ENCODE measurements around the gene GDAP2. TPM values are rescaled to one million over a fixed set of nuclear protein-coding genes. Genes with fewer than 3 reads are reported as not detected.

GDAP2 gene
- total RNA-seq, 4 donors from 2014 or later = 9.1 to 25.0 (median 16.2) TPM

DNA sequence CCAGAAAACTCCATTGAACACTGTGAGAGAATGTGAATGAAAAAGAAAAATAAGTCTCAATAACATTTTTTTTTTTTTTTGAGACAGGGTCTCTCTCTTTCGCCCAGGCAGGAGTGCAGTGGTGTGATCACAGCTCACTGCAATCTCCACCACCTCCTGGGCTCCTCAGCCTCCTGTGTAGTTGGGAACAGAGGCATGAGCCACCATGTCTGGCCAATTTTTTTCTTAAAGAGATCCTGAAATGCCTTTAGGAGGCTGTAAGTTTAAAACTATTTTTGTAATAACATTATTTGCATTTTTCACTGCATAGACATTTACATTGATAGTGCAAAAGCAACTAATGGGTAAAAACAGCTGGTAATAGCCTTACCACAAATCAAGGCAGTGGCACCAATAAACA is 35.3 kb downstream of the GDAP2 start:
- intact Hi-C loops (cut with DNase I) = loop anchor here (10.0 kb wide), 1 partner anchor 359 kb away; no protein-coding TSS in a partner anchor
- WGBS, 2 donors = 91 to 94% methylated on average over 1 of the region's 1 CpG
- Histone ChIP-seq H3K27ac (no peak overlapping the region), H3K9me3 (no peaks in the 10 kb centered on the region), H3K36me3 (peaks cover 0 to 57% (median 0%) of the 10 kb centered on the region in 3 donors), H3K4me3 (no peak overlapping the region), H3K27me3 (no peaks in the 10 kb centered on the region), H3K4me1 (no peaks in the 10 kb centered on the region)
- no peak for TF ChIP-seq POLR2A (IDR thresholded peaks at IDR 0.05)
- TF ChIP-seq, protein P1, sequence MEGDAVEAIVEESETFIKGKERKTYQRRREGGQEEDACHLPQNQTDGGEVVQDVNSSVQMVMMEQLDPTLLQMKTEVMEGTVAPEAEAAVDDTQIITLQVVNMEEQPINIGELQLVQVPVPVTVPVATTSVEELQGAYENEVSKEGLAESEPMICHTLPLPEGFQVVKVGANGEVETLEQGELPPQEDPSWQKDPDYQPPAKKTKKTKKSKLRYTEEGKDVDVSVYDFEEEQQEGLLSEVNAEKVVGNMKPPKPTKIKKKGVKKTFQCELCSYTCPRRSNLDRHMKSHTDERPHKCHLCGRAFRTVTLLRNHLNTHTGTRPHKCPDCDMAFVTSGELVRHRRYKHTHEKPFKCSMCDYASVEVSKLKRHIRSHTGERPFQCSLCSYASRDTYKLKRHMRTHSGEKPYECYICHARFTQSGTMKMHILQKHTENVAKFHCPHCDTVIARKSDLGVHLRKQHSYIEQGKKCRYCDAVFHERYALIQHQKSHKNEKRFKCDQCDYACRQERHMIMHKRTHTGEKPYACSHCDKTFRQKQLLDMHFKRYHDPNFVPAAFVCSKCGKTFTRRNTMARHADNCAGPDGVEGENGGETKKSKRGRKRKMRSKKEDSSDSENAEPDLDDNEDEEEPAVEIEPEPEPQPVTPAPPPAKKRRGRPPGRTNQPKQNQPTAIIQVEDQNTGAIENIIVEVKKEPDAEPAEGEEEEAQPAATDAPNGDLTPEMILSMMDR (IDR thresholded peaks at IDR 0.05) = no peak
- DNase-seq = no peak

DNA sequence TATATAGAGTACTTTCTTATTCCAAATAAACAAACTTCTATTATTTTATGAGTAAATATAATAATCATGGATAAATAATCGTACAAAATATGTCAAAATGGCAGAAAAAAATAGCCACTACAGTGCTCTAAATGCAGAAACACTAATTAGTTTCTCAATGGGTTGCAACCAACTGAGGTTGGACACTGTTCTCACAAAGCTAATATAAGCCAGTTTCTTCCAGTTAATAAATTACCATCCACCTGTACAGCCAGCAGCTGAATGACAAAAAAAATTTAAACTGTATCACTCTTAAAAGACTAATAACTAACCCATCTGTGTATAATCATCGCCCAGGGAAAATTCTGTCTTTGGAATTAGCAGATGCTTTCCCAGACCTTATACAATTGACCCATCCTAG is 36.9 kb downstream of the GDAP2 start:
- DNase-seq = no peak
- Histone ChIP-seq H3K36me3 (peaks cover 0 to 57% (median 0%) of the 10 kb centered on the region in 3 donors), H3K4me3 (no peak overlapping the region), H3K27ac (no peak overlapping the region), H3K9me3 (no peaks in the 10 kb centered on the region), H3K27me3 (no peaks in the 10 kb centered on the region), H3K4me1 (no peaks in the 10 kb centered on the region)
- TF ChIP-seq POLR2A (IDR thresholded peaks at IDR 0.05) = no peak
- TF ChIP-seq, protein P1 (IDR thresholded peaks at IDR 0.05) = no peak
- WGBS, 2 donors = 91 to 97% methylated on average over 2 of the region's 2 CpGs
- intact Hi-C loops (cut with DNase I) = loop anchor here (10.0 kb wide), 1 partner anchor 358 kb away; no protein-coding TSS in a partner anchor

DNA sequence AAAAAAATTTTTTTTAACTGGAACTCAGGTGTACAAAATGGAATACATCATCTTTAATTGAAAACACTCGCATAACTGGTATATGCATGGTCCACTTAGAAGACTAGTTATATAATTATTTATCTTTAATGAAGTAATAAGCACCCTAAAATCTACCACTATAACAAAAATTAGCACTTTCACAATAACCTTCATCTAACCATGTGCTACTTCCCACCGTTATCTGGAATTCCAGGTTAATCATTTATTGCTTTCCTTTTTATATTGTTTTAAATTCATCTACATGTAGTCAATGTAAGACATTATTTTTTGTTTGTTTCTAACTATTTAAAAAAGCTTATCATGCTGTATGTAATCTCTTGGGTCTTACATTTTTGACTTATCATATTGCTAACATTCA is 39.0 kb downstream of the GDAP2 start:
- H3K36me3 ChIP-seq = peaks cover 0 to 54% (median 0%) of the 10 kb centered on the region in 3 donors
- 96 to 97% methylated on average over 2 of the region's 2 CpGs for WGBS, 2 donors
- no peaks in the 10 kb centered on the region for H3K27me3 ChIP-seq
- no peaks in the 10 kb centered on the region for H3K9me3 ChIP-seq
- H3K4me3 ChIP-seq = no peak overlapping the region
- H3K27ac ChIP-seq = no peak overlapping the region
- H3K4me1 ChIP-seq = no peaks in the 10 kb centered on the region
- intact Hi-C loops (cut with DNase I) = loop anchor here (10.0 kb wide), 1 partner anchor 356 kb away; no protein-coding TSS in a partner anchor
- TF ChIP-seq POLR2A (IDR thresholded peaks at IDR 0.05) = no peak
- TF ChIP-seq, protein P1 (IDR thresholded peaks at IDR 0.05) = no peak
- DNase-seq = no peak

DNA sequence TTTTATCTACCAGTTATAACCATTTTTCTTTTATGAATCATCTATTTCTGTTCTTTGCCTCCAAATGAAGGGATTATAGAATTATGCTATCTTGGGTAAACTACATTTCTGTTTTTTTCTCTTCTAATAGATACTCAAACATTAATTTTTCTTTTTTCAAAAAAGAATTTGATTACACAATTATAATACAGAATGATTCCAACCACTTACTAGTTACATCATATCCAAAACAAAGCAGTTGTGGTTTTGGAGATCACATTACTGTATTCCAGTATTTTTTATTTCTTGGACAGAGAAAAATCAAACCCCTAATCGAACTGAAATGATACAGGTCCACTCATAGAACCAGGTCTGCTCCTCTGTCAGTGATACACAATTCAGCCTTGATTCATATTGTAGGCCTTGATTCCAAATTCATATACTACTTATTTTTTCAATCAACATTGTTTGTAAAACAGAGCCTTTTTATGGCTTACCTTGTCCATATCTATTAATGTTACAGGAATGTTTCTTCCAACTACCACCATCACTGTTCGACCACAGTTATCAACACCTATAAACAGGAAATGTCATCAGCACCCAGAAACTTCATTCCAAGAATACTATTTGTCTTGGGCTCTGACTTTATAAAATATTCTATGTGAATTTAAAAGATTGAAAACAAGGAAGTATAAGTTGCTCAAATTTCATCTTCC is 43.2 kb downstream of the GDAP2 start:
- Histone ChIP-seq H3K27me3 (no peaks in the 10 kb centered on the region), H3K27ac (no peak overlapping the region), H3K4me1 (no peaks in the 10 kb centered on the region), H3K9me3 (no peaks in the 10 kb centered on the region), H3K4me3 (no peak overlapping the region), H3K36me3 (peaks cover 0 to 78% (median 0%) of the 10 kb centered on the region in 3 donors)
- intact Hi-C loops (cut with DNase I) = no loop called here
- no peak for TF ChIP-seq POLR2A (IDR thresholded peaks at IDR 0.05)
- TF ChIP-seq, protein P1 (IDR thresholded peaks at IDR 0.05) = no peak
- DNase-seq = no peak
- 70 to 81% methylated on average over 2 of the region's 2 CpGs for WGBS, 2 donors

DNA sequence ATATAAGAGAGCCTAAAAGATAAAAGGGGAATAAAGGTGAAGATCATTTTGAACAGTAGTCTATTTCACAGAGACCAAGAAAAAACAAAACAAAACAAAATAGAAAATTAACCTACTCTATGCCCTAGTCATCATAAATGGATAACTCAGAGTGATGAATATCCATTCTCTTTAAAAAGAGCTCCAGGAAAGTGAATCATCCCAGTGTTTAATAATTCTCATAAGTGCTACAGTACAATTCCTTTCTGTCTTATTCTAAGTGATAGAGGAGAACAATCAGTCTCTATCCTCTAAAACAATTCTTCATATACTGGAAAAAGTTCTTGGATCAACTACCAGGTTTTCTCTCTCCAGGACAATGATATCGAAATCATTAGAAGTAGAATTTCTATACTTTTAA is 45.8 kb downstream of the GDAP2 start:
- intact Hi-C loops (cut with DNase I) = no loop called here
- no peaks in the 10 kb centered on the region for H3K27me3 ChIP-seq
- TF ChIP-seq, protein P1 (IDR thresholded peaks at IDR 0.05) = no peak
- TF ChIP-seq POLR2A (IDR thresholded peaks at IDR 0.05) = no peak
- no peaks in the 10 kb centered on the region for H3K4me1 ChIP-seq
- no peak overlapping the region for H3K4me3 ChIP-seq
- no peak overlapping the region for H3K27ac ChIP-seq
- H3K36me3 ChIP-seq = peaks cover 0 to 93% (median 6%) of the 10 kb centered on the region in 3 donors
- H3K9me3 ChIP-seq = no peaks in the 10 kb centered on the region
- 88 to 100% methylated on average over 1 of the region's 1 CpG for WGBS, 2 donors
- no peak for DNase-seq
